ENCODE results near the gene SH2D7.

DNA sequence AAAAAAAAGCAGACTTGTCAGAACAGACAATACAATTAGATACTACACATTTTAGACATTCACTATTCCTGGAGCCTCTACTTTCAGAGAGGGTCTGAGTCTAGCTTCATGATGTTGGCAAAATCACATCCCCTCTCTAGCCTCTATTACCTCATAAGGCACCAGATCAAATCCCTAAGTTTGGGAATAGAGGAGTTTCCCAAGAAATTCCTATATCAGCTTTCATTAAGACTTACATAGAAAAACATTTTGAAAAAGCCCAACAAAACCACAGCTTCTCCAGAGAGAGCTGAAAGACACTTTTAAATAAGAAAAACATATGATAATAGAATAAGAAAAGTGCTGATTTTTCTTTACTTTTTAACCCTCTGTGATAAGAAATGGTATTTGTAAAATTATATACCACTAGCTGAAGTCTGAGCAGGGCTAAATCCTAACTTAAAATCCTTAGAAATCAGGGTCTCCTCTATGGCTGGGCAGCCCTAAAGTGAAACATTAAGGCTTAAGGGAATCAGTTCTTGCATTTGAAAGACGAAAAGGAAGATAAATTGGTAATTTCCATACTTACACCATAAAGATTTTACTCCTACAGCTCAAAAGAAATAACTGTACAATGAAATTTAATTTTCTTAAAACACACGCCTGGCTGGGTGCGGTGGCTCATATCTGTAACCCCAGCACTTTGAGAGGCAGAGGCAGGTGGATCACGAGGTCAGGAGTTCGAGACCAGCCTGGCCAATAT is 19.1 kb upstream of the SH2D7 start:
- TF ChIP-seq, protein P1, sequence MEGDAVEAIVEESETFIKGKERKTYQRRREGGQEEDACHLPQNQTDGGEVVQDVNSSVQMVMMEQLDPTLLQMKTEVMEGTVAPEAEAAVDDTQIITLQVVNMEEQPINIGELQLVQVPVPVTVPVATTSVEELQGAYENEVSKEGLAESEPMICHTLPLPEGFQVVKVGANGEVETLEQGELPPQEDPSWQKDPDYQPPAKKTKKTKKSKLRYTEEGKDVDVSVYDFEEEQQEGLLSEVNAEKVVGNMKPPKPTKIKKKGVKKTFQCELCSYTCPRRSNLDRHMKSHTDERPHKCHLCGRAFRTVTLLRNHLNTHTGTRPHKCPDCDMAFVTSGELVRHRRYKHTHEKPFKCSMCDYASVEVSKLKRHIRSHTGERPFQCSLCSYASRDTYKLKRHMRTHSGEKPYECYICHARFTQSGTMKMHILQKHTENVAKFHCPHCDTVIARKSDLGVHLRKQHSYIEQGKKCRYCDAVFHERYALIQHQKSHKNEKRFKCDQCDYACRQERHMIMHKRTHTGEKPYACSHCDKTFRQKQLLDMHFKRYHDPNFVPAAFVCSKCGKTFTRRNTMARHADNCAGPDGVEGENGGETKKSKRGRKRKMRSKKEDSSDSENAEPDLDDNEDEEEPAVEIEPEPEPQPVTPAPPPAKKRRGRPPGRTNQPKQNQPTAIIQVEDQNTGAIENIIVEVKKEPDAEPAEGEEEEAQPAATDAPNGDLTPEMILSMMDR (IDR thresholded peaks at IDR 0.05) = no peak
- no peak for TF ChIP-seq EZH2 (IDR thresholded peaks at IDR 0.05; ENCODE audit: borderline replicate concordance, insufficient read depth, low read depth, low read length, poor library complexity, severe bottlenecking)

All from B cell (primary cell).